HUDEP-2 (cell line): ENCODE data around the gene ARHGAP26.

Source experiments
- DNase-seq, 76 experiments: peaks; one replicate each; lab custom pipeline; 2025; ENCODE audit not compliant: unreplicated experiment in 76 of 76; lab: John Stamatoyannopoulos, UW

Gene ARHGAP26

DNA sequence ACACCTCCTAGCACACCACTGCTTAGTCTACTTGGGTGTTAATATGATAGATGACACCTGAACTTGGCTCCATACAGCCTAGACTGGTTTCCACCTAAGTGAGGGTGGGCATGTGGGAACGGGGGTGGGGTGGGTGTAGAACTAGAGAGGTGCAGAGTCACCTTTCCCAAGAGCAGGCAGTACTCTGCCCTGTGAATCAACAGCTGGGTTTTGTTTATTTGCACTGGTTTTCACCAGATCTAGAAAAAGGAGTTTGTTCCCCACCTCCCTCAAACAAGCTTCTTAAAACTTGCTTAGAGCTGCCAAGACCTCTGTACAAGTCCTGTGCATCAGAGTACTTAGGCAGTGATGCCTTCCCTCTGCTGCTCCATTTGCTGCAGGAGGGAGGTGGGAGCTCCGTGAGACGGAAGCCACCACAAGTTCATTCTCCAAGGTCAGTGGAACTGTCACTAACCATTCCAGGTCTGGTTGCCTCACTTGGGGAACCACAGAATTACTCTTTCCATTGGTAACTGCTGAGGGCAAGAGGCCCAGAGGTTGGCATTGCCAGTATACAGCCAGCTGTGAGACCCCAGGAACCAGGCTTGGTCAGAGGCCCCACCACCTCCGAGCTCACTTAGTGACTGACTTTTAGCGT lies 469.8 kb downstream of the ARHGAP26 start:
- DNase-seq = no peak

DNA sequence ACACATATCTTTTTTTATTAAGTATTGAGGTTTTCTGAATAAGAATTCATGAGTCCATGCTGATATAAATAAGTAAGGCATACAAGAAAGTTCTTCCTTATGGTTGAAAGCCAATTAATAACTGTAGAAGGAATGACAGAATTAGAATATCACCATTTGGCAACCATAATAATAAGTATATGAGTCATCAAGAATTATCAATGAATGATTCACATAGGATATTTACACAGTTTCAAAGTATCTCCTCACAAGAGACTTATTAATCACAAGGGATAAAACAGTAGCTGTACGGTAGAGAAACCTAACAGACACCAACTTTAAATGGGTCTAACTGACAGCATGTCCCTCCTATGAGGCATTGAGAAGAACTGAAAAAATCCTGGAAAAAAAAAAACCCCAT lies 471.7 kb downstream of the ARHGAP26 start:
- no peak for DNase-seq

DNA sequence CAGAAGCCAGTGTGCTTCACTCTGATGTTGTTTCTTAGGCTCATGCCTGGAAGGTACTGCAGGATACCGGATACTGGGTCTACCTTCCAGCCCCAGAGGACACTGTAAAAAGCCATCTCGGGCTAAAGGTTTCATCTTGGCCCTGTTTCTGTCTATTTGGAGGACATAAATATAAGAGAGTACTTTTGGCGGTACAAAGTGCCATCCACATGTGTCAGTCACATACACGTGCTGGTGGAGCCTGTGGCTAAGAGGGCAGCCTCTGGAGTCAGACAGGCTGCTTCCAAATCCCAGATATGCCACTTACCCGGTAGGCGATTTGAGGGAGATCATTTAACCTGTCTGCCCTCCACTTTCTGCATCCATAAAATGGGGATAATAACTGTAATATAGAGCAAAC lies 472.9 kb downstream of the ARHGAP26 start:
- no peak for DNase-seq

DNA sequence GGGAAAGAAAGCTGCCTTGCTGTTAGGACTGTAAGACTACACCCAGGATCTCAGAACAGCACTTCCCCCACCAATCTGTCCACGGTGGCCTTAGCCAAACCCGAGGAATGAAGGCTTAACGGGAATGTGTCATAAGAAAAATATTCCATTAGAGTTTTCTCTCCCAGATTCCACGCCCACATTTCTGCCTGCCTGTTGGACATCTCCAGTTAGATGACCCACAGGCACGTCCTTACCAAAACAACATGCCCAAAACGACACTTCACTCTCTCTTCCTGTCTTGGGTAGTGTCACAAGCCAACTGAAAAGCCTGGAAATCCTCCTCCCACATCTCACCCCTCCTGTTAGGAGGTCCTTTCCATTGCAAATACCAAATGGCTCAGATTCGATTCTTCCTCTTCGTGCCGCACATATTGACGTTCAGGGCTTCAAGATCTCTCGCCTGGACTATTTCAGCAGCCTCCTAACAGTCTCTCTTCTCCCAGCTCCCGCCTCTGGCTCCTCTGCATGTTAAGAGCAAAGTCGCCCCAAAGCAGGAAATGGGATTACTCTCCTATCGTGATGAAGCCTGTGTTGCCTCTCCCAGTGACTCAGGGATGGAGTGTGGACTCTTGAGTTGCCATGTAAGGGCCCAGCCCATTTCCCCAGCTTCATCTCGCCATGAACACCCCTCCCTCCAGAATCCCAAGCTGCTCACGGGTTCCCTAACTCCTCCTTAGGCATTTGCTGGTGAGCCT lies 474.0 kb downstream of the ARHGAP26 start:
- no peak for DNase-seq

DNA sequence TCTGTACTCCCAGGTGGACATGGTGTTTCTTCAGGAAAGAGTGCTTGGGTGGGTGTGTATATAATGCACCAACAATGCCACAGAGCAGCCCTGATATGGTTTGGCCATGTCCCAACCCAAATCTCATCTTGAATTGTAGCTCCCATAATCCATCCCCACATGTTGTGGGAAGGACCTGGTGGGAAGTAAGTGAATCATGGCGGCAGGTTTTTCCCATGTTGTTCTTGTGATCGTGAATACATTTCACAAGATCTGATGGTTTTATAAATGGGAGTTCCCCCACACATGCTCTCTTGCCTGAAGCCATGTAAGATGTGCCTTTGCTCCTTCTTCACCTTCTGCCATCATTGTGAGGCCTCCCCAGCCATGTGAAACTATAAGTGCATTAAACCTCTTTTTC lies 474.8 kb downstream of the ARHGAP26 start:
- DNase-seq = no peak

DNA sequence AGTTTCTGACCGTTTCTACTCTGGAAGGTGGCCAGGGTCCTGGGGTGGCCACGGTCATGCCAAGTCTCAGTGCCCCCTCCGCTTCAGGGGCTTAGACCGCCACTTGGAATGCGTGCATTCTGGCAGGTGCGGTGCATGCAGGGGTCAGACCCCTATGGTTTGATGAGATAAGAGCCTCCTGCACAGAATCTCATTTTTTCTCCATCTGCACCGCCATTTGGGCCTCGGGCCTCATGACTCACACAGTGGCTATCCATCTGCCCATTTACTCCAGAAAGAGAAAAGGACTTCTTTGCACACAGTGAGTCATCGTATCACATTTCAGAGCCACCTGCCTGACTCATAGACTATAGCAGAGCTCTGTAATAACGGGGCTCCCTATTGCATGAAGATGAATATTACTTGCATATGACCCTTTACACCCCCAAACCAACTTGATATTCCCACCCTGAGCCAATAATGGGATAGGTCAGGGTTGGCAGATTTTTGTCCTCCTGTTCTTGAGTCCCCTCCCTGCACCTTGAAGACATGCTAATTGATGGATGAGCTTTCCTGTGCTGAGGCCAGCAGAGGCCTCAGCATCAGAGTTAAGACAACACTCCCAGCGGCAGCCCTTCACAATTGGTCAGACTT lies 475.9 kb downstream of the ARHGAP26 start:
- DNase-seq = peak in 42 of 76 experiments; percentile 1 to 78 (median 31)

DNA sequence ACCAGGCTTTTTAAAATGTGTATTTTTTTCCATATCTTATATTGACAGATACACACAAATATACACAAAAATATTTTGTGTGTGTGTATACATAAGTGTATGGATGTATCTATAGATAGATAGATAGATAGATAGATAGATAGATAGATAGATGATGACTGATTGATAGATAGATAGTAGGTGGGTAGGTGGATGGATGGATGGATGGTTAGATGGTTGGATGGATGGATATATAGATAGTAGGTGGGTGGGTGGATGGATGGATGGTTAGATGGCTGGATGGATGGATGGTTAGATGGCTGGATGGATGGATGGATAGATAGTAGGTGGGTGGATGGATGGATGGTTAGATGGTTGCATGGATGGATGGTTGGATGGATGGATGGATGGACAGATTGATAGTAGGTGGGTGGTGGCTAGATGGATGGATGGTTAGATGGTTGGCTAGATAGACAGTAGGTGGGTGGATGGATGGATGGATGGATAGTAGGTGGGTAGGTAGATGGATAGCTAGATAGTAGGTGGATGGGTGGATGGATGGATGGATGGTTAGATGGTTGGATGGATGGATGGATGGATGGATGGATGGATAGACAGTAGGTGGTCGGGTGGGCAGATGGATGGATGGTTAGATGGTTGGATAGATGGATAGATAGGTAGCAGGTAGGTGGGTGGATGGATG lies 477.1 kb downstream of the ARHGAP26 start:
- no peak for DNase-seq

DNA sequence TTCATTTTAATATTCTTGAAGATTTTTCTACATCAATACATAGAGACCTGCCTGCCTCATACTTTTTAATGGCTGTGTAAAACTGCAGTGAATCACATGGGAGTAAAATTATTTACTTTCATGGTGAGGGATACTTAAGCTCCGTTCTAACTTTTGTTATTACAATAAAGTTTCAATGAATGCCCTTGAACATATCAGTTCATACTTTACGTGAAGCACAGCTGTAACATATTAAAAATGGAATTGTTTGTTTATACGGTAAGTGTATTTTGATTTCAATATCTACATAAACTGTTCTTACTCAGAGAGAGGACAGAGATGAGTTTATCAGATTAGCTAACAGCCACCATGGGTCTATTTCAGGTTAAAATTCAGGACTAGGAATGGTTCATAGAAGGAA lies 478.2 kb downstream of the ARHGAP26 start:
- no peak for DNase-seq

DNA sequence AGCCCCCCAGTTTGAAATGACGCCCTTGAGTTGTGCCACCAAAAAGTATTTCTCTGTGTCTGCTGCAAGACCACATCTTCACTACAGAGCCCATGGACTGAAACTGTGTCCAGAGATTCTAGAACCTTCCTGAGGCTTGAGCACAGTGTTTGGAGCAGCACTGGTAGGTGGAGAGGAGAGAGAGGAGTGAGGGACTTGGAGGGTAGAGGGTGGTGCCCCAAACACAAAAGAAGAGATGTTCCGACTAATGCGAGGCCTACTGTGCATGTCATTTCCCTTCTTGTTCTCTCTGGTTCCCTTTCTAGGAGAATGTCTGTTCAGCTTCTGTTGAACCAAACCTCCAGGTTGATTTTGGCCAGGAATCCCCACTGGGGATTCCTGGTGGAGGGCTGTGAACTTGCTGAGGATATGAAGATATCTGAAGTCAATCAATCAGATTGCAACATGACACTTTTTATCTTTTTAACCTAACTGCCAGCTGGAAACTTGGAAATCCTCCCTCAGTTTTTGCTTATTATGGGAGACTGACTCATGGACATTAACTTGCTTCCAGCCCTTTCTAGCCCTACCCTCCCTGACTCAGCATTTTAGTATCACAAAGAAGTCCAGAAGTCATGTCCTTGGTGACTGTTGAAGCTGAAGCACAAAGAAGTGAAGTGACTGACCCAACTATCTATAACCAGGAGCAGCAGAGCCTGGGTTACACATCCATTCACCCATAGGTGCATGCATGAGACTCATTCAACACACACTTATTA lies 478.8 kb downstream of the ARHGAP26 start:
- peak in 37 of 76 experiments; percentile 4 to 65 (median 40) for DNase-seq

DNA sequence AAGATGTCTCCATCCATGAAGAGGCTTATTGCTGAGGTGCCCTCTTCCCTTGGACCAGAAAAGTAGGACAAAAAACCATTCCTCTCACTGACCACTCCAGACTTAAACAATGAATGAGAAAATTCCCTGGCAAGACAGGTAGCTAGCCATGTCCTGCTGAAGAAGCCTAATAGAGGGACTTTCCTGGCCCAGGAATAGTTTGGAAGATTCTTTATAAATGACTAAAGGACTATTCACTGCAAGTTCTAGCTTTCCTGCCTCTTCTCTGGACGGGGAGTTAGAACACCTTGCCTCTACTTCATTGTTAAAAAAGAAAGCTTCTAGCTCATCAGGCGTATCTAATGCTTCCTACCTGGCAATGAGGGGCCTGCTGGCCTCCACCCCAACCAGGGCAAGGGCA lies 479.7 kb downstream of the ARHGAP26 start:
- no peak for DNase-seq

DNA sequence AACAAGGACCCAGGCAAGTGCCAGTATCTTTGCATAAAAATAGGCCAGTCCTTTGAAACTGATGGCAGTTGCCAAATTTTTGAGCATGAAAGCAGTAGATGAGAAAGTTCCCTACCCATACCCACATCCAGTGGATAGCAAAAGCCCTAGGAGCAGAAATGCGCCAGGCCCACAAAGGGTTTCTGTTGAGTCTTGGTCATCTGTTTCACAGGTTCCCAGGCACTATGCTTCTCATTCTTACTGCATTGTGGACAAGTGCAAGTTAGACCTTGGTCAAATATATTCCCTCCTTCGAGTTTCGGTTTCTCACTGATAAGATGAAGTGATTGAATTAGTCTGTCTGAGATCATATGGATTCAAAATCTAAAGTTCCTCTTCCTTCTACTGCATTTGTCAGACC lies 481.0 kb downstream of the ARHGAP26 start:
- no peak for DNase-seq

DNA sequence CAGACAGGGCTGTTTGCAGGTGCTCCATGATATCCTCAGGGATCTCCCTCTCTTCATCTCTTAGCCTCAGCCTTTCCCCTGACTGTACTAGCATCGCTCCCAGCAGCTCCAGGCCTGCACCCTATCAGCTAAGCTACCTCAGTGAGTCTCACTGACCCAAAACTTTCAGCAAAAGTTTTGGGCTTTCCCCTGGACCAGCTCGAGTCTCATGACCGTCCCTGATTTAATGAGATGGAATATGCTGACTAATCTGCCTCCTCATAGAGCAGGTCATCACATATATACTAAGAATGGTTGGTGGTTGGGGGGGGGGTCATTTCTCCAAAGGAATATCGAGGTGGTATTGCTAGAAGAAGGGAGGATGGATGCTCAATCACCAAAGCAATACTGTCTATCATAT lies 481.8 kb downstream of the ARHGAP26 start:
- DNase-seq = no peak

DNA sequence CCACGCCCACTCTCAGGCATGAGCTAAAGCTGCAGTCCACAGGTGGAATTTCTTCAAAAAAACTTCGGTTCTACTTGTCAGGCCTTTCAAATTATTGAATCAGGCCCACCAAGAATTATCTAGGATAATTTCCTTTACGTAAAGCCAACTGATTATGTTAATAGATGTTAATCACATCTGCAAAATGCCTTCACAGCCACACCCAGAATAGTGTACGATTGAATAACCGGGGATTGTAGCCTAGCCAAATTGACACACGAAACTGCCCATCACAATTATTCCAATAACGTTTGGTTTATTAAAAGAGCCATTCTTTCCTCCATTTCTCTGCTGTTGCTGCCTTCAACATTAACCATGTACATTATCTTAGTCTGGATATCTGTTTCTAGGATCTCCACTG lies 484.6 kb downstream of the ARHGAP26 start:
- DNase-seq = no peak

DNA sequence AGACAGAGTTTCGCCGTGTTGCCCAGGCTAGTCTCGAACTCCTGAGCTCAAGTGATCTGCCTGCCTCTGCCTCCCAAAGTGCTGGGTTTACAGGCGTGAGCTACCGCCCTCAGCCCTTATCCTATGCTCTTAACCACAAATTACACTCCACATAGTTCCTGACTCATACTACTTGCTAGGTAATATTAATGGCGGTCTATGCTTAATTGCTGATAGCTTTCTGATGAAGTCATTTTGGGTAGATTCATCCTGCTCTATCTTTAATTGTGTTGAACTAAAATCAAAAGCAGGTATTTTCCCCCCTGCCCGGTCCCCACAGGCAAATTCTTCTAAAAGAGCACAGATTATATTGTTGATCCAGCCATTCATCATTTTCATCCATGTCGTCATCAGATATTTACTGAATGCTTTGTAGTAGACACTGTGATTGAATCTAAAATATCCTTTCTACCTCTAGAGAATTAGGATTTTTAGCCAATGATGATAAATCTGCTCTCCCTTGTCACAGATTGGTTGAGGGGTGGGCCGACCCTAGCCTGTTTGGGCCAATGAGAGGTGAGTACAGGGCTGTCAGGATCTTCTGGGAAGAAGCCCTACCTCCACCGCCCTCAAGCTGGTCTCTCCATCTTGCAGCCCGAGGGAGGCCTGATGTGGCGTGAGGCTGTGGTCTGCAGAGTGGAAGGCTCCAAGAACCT lies 488.5 kb downstream of the ARHGAP26 start:
- no peak for DNase-seq

DNA sequence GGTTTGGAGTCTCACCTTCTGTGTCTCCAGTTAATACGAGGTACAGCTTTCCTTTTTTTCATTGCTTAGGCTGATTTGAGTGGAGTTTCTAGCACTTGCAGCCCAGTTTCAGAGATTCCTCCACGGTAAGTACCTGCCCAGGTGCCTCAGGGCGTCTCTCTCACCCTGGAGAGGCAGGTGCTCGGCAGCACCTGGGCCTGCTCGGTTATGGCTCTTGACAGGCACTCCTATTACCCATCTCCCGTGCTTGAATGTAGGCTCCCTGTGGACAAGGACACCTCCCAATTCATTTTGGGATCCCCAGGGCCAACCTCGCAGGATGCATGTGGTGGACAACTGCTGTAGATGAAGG lies 489.1 kb downstream of the ARHGAP26 start:
- no peak for DNase-seq

DNA sequence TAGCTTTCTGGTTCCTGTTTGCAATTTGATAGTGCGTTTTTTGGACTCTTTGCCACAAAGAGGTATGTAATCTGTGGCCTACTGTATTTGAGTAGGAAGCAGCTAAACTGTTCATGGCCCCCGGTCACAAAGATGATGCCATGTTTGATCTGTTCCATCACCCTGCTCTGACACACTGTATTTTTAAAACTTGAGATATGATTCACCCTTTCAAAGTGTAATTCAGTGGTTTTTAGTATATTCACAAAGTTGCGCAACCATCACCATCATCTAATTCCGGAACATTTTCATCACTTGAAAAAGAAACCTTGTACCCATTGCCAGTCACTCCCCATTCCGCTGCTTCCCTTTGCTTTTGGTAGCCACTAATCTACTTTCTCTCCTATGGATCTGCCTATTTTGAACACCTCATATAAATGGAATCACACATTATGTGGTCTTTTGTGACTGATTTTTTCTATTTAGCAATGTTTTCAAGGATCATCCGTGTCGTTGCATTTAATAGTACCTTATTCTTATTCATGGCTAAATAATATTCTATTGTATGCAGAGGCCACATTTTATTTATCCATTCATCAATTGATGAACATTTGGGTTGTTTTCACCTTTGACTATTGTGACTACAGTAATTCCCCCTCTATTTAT lies 491.7 kb downstream of the ARHGAP26 start:
- no peak for DNase-seq

DNA sequence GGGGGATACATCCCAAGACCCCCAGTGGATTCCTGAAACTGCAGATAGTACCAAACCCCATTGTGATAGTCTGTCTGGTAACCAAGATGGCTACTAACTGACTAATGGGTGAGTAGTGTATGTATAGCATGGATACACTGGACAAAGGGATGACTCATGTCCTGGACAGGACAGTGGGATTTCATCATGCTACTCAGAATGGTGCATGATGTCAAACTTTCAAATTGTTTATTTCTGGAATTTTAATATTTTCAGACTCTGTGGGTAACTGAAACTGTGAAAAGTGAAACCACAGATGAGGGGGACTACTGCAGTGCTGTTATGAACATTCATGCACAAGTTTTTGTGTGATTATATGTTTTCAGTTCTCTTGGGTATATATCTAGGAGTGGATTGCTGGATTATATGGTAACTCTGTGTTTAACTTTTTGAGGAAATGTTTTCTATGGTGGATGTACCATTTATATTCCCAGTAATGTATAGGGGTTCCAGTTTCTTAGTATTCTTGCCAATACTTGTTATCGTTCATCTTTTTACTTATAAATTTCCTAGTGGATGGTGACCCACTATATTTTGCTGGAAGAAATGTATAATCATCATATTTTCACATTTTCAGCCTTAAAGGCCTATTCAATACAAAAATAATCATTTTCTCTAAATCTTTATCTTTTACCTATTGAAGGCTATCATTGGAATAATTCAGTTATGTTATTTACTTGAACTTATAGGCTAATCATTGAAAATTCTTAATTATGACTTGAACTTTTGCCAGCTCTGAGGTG lies 492.4 kb downstream of the ARHGAP26 start:
- DNase-seq = no peak

DNA sequence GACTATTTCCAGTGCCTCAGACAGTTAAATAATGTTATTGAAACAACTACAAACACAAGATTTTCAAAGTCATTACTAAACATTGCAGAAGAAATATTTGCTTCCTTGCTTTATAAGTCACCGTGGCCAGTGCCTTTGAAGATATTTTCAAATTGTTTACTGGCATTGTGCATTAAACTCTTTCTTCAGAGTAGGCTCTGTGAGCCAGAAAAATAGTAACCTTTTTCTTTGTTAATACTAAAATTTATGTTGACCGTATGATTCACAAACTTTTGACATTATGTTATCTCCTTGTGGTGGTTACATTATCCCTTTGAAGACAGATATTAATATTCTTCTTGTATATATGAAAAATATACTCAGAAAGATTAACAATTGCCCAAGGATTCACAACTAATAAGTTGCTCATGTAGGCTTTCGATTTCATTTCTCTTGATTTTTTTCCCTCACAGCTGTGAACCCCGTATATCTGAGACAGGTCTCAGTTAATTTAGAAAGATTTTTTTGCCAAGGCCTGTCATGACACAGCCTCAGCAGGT lies 493.2 kb downstream of the ARHGAP26 start:
- no peak for DNase-seq

DNA sequence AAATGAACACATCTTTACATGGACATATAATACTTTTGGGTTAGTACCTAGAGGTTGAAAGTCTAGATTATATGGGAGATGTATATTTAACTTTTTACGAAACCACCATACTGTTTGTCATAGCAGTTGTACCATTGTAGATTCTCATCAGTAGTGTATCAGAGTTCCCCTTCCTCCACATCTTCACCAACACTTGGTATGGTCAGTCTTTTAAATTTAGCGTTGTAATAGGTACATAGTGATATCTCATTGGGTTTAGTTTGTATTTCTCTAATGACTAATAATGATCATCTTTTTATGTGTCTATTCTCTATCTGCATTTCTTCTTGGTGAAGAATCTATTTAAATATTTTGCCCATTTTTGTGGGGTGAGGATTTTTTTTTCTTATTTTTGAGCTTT lies 495.8 kb downstream of the ARHGAP26 start:
- DNase-seq = no peak
